ENCODE measurements around the gene KCNJ15.
"Not testable (repeated sequence)": the region's sequence is repeated elsewhere in the genome, so short reads cannot be mapped to it uniquely, and the experiment has no call there.

Gene KCNJ15

DNA sequence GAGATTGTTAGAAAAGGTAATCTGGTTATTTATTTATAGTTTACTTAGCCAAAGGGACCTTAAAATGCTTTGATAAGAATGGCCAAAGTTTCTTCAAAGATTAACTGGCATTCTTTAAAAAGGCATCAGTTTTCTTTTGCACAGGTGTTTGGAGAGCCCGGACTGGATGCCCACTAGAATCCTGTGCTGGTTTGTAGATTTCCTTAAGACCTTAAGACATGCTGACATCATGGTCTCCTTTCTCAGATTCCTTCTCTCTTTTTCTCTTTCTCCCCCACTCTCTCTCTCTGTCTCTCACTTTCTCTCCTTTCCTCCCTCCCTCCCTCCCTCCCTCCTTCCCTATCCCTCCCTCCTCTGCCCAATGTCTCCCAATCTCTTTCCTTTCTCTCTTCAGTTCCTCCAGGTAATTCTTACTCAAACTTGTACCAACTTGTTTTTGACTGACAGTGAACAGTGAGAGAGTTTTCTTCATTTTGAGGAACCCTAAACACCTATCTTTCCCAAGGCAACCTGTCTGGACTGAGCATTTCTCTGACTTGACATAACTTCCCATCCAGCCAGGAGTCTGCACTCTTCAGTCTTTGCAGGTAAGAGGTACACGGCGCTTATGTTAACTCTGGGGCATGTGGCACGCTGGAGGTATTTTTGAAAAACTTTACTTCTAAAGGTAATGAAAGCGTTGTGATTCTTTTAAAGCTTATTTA is at the start of gene KCNJ15:
Gene KCNJ15, plus strand, starts transcription at position 393 of the 704 bp plus-strand sequence. CDS start 42,271 bp downstream, outside the sequence.
- no peak for DNase-seq

DNA sequence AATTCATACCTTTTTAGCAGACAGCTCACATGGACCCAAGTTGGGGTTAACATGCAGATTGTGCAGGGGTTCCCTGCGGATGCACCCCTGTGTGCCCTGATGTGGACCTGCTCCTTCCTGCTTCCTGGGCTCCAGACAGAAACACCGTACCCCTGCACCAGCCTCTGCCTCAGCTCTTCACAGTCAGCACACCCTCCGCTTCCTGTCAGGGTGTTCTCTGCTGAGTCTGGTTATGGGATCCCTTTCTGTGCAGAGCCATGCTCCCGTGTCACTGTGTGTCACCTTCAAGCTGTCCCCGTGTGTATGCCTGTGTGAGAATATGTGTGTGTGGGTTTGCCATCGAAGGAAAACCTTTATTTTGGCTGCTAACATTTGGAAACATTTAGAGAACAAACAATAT is 48.7 kb upstream of the KCNJ15 start:
- DNase-seq: no peak

DNA sequence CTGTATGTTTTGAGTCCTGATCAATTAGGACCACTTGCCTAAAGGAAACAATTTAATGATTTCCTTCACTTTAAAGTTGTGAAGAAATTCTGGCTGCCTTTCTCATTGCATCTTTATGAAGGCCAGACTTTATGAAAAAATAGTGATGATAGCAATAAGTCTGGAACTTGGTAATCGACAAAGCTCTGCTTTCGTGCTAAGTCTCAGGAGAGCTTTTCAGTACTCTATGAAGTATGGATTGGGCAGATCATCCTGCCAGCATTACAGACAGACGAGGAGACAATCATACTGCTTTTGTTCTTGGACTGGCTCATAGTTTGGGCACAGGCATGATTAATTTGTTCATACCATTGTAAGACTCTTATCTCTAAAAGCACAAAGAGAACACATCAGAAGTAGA is 45.5 kb upstream of the KCNJ15 start:
- DNase-seq: no peak

DNA sequence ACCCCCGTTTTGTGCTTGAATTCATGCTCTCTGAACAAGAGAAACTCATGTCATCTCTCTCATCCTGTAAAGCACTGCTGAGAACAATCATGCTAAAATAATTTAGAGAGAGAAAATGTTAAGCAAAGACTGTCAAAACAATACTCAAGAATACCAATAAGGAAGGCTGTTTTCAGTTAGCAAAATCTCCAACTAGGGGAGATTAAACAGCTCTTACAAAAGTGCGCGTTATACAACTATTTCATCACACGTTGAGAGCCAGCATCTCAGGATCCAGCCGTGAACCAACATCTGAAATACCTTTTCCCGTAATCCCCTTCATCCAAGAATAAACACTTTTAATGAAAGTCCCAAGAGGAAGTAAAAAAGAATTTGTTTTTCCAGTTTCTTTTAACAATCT is 44.1 kb upstream of the KCNJ15 start:
- no peak for DNase-seq

DNA sequence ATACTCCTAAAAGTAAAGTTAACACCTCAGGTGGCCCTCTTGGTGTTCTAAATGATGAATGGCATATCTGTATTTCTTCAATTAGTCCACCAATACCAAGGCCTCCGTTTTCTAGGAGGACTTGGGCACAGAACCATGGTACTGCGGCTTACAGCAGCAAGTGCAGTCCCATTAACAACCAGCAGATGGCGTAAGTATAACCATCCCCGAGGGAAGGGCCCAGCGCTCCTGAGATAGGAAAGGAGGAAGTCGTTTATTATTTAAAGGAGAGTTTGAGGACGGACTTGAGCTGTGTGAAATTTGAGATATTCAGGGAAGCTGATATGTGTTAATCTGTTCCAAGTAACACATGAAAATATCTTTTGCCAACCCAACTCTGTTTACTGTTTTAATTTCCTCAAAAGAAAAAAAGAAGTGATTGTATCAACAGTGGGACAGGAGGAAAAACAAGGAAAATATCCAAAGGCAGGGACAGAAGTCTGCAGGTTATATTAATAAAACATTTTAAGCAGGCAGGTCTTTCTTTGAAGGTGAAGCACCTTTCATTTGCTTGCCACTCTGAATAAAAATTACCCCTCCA is 37.7 kb upstream of the KCNJ15 start:
- peak; percentile 59 for DNase-seq

DNA sequence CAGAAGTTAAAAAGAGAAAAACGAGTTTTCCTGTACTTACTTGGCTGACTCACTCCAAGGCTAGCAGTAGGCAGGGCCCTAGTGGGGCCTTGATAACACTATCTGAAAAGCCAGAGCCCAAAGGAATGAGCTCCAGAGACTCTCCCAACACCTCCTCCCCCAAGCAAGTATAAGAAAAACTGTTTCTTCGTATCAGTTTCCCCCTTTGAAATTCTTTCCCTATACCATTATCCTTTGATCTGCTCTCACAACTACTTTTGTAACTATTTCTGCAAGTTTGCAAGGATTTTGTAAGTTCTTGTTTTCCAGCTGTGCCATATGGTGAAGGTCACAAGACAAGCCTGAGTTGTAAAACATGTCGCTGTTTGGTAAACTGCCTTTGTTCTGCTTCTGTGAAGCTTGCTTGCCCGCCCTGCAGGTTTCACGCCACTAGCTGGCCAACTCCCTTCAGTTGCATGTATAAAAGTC is 36.5 kb upstream of the KCNJ15 start:
- DNase-seq: no peak

DNA sequence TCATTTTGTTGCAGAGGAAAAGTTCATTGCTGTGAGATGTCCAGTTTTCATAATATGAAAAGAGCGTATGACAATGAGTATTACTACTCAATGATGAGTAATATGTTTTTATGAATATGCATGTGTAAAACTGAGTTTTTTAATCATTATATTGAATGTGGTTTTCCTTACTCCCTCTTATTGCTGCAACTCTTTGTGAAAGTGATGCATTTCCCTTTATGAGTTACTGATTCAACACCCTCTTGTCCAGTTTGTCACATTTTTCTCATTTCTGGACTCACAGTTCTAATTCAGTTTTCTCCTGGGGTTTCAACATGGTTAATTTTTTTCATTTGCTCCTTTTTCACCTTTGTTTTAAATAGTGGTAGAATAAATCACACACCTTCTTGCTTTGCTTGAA is 35.2 kb upstream of the KCNJ15 start:
- DNase-seq: no peak

DNA sequence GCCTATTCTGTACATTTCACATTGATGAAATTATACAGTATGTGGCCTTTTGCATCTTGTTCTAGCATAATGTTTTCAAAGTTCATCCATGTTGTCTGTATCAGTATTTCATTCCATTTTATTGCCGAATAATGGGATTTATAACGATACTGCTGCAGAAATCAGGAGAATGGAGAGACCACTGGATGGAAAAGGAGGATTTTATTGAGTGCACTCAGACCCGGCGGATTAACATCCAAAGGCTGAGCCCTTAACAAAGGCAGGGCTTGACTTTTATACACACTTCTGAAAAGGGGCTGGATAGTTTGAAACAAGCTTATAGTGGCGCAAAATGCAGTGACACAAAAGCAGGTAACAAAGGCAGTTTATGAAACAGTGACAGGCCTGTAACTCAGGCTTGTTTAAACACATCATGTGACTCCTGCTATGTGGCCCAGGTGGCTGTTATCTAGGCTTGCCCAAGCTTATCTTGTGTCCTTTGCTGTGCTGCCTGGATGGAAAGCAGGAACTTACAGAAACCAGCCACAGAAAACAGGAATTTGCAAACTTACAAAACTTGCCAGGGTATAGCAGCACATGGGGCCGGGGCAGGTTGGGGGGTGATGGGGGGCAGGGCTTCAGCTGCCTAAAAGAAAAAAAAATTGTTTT is 32.8 kb upstream of the KCNJ15 start:
- no peak for DNase-seq

DNA sequence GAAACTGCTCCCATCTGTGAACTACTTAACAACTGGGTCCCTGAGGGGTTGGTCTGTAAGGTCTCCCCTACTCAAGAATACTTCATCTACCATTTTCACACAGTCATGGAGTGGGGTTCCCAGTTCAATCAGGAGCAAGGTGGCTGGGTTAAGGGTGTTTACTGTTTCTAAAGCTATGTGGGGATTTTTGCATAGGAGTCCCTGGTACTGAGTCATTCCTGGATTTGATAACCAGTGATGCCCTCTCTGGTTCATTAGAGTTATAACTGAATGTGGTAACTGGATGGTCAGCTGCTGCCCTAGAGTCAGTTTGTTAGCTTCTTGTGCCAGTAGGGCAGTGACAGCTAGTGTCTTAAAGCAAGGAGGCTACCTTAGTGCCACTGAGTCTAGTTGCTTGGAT is 29.4 kb upstream of the KCNJ15 start:
- no peak for DNase-seq

DNA sequence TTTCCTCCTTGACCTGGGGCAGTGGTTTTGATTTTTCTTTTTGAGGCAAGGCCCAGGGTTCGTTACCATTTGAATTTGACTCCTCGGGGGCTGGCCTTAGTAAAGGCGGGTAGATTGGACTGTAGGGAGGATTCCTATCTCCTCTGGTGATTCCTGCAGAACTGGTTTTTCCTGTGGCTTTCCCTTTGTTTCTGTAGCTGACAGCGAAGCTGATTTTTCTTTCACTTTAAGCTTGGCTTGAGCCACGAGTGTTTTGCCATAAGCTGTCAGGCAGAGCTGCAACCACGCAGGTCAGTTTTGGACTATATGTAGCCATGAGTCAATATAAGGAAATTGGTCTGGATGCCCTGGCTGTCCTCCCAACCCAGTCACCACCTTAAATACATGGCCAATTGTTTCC is 28.7 kb upstream of the KCNJ15 start:
- no peak for DNase-seq

DNA sequence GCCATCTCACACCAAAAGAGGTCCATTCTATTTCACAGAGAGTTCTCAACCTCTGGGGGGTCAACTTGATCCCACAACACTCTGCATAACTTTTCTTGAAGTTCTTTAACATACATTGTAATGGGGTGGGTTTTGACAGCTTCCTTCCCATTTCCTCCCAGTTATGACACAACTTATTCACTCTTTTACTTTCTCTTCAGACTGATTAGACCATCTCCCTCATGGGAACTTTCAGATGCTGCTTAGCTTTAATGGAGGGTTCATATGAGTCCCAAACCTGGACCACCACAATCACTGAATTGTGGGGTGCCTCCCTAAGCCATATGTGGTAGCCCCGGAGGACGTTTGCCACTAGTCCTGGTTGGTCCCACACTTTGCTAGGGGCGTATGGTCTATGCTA is 28.3 kb upstream of the KCNJ15 start:
- no peak for DNase-seq

DNA sequence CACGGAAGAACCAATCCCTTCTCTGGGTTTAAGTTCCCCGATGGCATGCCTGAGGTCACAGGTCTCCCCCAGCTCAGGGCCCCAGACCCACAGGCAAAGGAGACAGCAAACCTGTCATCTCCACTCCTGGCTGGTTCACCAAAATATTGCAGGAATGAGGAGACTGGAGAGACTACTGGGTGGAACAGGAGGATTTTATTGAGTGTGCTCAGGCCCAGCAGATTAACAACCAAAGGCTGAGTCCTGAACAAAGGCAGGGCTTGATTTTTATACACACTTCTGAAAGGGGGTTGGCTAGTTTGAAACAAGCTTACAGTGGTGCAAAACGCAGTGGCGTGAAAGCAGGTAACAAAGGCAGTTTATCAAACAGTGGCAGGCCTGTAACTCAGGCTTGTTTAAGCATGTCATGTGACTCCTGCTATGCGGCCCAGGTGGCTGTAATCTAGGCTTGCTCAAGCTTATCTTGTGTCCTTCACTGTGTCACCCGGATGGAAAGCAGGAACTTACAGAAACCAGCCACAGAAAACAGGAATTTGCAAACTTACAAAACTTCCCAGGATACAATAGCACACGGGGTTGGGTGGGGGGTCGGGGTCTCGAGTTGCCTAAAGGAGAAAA is 27.4 kb upstream of the KCNJ15 start:
- no peak for DNase-seq

DNA sequence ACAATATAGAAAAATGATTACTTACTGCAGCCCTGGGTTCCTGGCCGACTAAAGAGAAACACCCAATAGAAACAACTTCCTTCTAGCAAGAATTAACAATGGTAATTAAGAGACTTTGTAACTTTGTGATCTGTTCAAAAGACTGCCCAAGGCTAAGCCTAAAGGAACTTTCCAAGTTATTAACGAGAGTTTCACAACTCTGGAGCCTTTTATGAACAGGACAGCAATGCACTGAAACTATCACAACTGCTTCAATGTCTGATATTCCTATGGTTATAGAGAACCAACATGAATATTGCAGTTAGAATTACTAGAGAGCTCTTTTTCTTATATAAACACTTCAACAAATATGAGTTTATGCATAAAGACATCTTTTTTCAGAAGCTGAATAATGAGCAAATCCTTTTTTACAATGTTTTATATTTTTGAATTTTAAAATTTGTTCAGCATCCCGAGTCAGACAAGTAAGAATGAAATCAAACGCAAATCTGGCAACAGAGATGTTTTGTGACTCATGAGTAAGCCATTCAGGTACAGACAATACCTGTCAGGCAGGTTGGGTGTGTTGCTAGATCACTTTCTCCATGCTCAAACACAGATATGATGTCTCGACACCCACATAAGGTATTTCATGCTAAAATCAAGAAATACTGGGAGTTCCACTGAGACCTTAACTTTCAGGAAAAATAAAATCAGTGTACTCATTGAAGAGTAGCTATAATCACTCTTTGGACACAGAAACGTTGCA is 22.2 kb upstream of the KCNJ15 start:
- no peak for DNase-seq

DNA sequence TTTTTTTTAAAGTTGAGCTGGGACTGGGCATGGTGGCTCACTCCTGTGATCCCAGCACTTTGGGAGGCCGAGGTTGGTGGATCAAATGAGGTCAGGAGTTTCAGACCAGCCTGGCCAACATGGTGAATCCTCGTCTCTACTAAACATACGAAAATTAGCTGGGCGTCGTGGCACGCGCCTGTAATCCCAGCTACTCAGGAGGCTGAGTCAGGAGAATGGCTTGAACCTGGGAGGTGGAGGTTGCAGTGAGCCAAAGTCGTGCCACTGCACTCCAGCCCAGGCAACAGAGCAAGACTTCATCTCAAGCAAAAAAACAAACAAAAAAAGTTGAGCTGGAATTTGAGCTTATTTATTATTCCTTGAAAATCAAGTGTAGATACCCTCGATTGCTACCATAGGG is 21.5 kb upstream of the KCNJ15 start:
- not testable (repeated sequence) for DNase-seq

DNA sequence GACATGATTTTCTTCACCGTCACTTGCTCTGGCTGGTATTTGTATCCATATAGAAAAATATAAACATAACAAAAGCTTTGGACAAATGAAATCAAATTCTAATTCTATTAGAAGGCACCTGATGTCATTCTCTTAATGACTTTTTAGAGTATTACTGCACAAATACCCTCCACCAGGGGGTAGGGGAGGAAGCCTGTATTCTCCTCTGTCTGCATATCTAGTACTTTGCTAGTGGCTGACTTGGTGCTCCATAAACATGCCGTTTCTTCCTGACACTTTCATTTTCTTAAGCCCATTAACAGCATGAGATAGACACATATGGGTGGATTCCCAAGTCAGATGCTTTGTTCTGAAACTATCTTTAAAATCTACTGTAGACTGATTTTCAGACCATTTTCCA is 20.6 kb upstream of the KCNJ15 start:
- no peak for DNase-seq

DNA sequence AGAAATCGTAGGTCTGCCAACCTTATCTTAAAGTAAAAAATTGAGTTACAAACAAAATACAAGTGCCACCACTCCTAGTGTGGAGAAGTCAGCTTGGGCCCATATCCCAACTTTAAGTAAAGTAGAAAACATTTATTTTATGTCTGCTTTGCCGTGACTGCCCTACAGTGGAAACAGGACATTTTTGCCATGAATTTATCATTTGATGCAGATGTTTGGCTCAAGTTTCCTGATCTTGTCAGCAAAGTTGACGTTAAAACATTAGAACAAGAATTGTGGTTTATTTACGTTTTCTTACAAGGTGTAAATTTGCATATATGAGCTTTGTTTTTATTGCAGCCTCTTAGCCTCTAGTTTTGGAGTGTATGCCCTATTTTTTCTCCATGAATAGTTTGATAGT is 17.1 kb upstream of the KCNJ15 start:
- no peak for DNase-seq

DNA sequence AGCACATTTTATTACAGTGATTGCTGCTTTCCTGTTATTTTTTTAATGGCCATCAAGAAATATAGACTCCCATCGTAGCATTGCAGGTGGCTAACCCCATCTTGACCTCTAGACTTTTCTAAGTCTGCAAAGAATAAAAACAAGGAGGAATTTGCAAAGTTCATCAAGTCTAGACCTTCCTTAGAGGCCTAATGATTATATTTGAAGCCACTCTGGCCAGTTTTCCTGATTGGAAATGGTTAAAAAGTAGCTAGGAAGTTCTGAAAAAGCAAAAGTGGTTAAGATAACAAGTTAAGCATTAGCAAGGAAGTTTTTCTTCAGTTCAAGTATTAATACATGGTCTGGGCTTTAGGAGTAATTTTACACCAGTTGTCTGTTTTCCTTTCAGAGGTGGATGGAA is 16.7 kb upstream of the KCNJ15 start:
- no peak for DNase-seq

DNA sequence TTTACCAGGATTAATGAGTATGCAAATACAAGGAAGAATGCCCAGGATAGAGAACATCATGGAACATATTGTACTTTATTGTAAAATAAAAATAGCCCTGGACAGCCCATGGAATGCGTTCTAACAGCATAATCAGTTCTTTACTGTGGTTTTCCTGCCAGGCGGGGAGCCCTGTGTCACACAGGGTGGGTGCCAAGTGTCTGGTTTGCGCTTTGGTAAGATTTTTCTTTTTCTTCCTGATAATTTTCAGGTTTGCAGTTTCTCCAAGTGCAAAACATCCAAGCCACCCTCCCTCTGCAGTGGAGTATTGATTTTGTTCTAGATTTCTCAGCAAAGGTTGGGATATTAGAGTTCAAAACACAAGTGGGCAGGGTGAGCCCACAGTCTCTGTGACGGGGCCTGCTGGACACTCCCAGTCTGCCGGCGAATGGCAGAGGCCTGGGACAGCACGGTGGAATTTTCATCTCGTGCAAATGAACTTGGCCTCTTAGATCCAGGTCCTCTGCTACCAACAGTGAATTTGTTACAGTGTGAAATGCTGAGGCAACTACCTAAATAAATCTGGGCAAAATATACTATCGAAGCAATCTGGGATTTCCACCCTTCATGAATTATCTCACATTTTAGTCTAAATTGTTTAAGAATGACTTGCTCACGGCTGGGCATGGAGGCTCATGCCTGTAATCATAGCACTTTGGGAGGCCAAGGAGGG is 15.6 kb upstream of the KCNJ15 start:
- peak; percentile 59 for DNase-seq

DNA sequence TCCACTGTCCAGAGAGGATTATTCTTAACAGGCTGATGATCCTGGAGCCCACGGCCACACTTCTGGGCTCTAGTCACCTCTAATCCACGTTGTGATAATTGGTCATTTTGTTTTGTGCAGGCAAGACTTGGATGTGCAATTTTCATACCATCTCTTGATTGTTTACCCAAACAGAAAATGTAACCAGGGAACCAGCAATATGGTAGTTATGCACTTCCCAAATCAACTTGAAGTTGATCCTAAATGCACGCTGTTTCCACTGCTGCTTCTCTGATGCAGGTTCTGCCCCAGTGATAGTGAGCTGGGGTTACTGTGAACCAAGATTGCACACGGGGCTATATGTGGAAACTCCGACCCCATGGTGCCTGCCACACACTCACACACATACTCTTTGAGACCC is 14.7 kb upstream of the KCNJ15 start:
- no peak for DNase-seq

DNA sequence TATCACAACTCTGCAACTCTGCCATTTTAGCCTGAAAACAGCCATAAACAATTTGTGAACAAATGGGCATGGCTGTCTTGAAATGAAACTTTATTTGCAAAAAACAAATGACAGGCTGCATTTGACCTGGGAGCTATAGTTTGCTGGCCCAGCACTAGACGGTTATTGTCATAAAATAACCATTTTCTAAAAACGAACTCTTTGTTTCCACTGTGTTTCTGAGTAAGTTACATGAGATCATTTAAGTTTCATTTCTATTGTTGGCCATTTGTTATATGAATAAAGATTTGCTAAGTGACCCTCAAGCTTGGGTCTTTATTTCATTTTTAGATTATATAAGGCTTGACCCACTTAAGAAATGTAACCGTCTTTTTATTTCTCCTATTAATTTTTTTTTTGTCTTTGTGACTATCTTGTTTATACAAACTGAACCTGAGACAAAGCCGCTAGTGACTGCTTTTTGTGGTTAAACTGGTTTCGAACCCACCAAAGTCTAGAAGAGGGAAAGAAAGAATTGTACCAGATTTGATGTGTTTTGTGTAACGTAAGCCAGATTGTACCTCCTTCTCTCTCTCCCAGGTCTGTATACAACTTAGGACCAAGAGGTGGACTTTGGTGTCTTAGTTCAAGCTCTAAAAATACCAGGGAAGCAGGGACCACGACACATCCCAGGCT is 12.9 kb upstream of the KCNJ15 start:
- no peak for DNase-seq

DNA sequence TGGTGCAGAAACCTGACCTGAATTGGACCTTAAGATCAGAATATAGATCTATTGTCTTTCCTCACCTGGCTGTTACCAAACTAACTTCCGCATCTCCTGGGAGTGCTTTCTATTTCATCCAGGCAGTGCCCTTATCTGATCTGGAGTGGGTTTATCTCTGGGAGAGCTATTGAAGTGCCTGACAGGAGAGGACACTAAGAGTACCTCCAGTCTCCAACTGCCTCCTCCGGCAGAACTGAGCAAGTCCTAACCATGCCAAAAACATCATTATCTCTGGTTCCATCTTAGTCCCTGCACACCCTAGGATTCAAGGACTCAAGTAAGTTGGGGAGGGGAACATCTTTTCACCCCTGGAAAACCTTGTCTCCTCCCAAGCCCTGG is 12.4 kb upstream of the KCNJ15 start:
- DNase-seq: no peak
